SW480 (cell line): ENCODE data around the gene GNAI1.

ENCODE experiments used
- DNase-seq: peaks from one replicate; pipeline ENCODE4 v3.0.0-alpha.2; 2016; ENCODE audit warnings: low spot score

GNAI1 gene

DNA sequence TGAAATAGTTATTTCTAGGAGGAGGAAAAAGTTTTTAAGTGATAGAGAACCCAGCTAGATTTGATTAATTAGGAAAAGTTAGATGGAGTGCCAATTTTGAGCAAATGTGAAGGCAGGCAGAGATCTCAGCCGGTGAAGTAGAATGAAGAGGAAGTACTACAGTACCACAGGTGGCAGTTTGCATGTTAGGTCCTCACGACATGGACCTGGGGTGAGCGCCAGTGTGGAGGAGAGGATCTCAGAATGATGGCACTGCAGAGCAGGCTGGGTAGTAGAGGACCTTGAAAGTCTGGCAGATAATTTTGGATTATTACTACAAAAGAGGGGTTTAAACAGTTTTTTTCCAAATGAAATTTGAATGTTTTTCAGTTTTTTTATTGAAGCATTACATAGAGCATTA lies 81.1 kb downstream of the GNAI1 start:
- DNase-seq, result no peak

DNA sequence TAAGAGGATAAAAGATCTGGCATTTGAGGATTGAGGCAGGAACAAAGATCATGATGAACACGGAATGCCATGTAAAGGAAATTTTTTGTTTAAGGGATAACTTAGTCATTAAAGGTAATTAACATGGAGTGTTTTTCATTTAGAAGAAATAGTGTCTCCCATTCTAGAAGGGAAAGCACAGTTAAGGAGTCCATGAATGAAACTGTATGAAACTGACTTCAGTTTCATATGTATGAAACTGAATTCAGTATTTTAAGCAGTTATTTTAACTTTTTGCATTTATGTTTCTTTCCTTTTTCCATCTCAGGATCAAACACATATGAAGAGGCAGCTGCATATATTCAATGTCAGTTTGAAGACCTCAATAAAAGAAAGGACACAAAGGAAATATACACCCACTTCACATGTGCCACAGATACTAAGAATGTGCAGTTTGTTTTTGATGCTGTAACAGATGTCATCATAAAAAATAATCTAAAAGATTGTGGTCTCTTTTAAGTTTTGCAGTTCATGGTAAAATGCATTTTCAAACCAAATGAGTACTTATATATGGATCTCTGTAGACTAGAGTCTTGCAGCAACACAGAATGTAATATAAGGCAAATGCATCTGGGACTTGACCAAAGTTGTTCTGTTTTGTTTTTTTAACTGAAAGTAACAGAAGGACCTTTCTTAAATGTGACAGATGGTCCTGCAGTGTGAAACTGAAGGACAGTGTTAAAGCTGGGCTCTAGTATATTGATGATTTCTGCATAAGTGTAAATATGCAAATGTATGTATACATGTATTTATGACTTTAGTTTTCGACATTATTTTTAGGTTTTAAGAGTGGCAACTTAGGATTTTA lies 82.6 kb downstream of the GNAI1 start:
- peak; percentile 17 for DNase-seq

DNA sequence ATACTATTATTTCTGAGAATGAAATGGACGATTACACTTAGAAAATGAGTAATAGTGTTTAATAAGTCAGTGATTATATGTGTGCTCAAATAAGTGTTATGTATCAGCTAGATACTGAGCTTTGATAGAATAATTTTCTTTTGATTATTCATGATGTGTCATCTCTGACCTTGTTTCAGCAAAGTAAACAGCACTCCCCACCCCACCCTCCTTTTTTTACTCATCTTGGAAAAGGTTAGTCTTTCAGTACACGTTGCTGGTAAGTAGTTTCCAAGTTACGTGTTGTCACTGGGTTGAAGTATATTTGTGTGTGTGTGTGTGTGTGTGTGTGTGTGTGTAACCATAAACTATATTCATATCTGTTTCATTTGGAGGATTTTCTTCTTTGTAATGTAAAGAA lies 84.1 kb downstream of the GNAI1 start:
- DNase-seq, result peak; percentile 81

DNA sequence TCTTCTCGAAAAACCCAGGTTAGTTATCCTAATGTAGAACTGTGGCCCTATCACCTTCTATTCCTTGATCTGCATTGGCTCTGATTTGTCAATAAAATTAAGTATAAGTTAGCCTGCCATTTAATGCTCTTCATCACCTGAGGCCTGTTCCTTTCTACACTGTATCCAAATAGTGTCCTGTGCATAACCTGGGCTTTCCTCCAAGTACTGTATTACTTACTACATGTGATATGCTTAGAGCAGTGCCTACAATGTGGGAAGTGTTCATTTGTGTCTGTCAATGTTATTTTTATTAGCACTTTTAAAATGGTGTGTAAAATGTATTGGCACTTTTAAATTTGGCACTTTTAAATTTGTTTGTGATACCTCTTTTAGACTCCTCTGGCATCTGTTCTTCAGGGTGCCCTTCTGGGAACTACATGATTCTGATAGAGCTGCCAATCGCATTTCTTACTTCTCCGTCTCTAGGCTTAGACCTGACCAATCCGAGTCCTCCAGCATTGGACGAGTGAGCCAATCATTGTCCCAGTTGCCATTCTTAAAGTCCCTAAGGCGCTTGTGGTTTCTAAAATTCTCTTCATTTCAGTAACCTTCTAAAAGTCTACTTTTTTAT lies 85.5 kb downstream of the GNAI1 start:
- DNase-seq, result no peak

DNA sequence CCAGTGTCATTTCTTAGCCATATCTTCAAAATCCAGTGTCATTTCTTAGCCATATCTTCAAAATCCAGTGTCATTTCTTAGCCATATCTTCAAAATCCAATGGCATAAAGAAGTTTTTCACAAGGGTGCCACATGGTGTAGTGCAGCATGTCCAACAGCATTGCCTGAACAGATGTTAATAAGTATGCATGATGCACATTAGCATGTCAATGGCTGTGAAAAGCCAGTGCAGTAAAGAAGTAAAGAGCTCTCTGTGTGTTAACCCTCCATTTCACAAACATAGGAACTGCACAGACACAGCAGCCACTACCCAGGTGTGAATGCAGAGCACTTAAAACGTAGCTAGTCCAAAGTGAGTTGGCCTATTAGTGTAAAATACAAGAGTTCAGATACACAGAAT lies 89.8 kb downstream of the GNAI1 start:
- DNase-seq, result no peak

DNA sequence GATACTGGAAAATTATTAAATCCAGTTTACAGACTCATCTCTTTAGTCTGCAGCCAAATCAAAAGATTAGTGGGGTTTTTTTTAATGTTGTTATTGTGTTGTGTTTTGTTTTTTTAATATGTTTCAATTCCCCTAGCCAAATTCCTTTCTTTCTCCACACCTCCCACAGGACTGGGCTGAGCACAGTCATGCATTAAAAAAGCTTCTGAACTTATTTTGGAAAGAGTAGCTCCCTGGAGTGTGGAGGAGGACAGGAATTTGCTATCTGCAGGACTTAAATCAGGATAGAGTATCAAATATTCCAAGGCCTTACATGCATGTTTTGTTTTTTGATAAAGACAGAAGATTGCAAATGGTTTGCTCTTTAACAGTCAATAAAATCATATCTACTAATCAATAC lies 90.7 kb downstream of the GNAI1 start:
- DNase-seq, result no peak

DNA sequence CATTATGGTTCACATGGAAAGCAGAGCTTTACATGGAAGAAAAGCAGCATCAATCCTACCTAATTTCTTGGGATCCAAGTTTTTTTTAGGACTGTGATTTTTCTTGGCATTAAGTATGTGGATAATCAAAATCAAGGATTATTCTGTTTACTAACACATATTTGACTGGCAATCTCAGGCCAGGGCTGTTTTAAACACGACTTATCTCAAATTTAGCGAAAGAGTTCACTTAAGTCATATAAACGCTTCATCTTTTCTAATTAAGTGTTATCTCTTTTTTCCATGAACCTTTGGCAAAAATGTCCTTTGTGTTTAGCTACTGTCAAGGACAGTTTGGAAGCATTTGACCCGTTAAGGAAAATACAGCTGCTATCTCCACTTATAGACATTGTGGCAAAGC lies 92.0 kb downstream of the GNAI1 start:
- no peak for DNase-seq

DNA sequence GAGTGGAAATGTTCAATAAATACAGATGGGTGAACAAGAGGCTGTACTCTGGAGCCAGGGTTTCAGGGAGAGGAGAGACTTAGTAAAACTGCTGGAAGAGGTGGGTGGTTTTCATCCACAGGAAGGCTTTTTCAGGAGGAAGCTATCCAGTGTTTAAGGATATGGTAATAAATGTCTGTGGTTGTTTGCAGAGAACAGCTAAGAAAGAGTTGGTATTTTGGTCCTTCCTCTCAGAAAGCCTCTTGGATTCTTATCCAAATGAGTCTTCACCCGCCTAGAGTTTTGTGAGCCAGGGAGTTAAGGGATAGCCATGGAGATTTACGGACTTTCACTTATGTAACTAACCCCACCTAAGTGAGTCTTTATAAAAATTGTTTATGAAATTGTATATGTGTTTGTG lies 95.7 kb downstream of the GNAI1 start:
- DNase-seq, result no peak

DNA sequence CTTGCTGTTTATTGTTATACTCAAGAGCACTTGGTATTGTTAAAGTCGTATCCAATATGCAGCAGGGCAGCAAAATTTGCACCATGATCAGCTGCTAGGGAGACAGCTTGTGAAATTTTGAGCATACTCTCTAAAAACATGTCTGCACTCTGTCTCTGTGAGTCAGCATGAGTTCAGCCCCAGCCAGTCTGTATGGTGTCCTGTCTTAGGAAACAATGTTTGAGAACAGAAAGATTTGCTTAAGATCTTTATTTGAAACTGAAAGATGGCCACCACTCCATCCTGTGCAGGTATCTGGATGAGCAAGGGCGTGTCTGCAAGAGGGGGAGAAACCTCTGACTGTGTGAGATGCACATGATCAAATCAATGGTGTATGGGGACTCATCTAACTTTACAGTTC lies 97.1 kb downstream of the GNAI1 start:
- no peak for DNase-seq

DNA sequence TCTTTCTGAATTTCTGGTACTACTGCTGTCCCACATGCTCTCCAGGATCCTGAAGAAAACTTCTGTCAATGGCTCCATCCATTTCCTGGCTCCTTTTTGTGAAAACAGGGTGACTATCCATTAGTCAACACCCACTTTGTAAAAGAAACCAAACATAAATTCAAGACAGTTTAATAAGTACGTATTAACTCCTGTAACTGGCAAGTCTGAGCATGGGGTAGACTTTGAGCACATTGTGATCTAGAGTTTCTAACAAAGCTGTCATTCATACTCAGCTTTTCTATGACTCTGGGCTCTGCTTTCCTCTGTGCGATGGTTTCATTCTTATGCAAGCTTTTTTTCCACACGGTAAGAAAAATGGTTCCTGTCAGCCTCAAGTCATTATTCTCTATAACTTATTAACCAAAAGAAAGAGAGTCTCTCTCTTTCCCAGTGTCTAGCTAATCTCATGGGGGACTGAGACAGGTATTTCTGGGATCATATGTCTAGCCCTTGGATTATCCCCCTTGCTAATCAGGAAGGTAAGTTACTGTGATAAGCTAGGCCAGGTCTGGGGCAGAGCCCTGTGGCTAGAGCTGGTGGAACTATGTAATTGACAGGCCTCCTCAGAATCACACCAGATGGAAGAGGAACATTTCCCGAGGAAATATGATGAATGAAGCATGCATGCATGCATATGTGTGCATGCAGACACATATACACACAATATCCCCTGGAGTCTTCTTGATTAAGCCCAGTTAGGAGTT lies 98.5 kb downstream of the GNAI1 start:
- no peak for DNase-seq

DNA sequence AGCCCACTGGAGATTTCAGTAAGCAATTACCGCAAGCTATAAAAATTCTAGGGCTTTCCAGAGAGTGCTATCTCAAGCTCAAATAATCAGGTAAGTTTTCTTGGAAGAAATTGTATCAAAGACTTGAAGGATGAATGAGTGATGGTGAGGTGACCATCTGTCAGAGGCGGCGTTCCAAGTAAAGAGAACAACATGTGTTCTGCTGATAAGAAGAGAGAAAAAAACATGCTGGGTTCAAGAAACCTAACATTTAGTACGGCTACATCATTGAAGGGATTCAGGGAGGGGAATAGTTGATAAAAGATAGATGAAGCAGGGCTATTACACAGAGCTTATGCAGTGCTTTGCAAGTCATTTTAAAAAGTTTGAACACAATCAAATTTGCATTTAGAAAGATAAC lies 100.7 kb downstream of the GNAI1 start:
- DNase-seq, result no peak

DNA sequence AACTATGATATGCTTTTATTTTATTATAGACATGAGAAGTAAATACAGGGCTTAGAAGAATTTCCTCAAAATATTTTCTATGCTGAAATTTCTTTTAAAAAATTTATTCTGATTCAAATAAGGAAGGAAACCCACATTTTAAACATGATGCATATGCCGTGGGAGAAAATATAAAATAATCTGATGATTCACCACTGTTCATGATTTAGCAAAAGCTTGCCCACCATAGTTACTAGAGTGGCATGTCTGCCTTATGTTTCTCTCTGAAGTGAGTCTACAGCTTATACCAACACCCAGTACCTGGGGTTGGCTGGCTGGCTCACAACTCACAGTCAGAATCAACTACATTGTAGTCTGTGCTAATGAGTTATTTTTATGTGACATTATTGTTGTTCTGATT lies 102.0 kb downstream of the GNAI1 start:
- DNase-seq, result no peak

DNA sequence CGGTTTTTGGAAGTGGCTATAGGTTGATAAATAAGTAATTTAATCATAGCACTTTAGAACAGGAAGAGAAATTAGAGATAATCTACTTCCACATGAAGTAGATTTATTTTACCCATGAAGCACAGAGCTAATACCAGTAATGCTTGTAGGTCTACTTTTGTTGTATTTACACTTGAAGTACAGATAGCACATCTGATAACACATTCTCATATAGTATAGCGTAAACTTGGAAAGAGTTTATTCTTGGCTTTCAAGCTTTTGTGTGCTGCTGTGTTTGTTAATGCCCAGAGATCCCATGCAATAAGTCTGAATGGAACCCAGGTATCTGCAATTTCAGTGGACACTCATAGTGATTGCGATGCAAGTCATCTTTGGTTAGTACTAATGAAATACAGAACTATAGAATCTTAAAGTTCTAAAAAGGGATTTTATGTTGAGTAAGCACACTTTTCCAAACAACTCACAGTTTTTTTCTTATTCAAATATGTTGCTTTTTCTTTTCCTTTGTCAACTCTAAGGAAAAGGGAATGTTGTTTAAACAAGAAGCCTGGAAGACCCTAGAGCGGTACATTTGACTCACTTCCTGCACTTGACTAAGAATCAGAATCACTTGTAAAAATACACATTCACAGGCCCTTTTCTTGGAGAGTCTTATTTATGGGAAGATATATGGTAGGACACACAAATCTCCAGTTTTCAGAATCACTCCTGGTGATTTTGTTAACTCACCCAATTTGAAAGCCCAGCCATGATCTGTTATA lies 105.8 kb downstream of the GNAI1 start:
- no peak for DNase-seq

DNA sequence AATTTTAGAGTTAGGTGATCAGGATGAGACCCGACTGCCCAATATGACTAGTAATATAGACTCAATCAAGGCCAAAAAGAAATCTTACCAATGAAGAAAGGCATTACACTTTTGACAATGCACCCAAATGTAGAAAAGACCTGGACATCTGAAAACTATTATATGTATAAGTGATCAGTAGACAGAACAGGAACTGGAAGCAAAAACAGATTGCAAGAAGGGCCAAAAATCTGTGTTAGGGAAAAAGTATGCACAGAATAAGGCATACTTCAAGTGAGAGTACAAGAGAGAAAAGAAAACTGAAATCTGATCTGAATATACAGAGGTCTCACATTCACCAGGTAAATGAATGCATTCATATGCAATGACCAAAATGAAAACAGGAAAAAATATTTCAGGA lies 107.0 kb downstream of the GNAI1 start:
- DNase-seq, result no peak

DNA sequence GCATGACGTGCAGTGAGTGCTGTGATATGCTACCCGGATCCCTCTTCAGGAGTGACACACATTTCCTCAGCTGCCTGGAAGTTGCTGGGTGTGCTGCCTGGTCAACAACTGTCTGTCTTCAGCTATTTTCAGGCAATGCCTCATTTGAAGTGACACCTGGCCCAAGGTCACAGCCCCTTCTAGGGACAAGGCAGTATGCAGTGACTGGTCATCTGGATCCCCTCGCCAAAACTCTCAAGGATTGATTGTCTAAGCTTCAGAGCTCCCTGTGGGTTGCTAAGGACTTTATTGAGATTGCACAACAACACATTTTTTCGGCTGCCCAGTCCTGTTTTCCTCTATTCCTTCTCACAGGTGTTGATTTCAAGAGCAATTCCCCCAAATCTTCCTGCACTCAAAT lies 108.8 kb downstream of the GNAI1 start:
- no peak for DNase-seq

DNA sequence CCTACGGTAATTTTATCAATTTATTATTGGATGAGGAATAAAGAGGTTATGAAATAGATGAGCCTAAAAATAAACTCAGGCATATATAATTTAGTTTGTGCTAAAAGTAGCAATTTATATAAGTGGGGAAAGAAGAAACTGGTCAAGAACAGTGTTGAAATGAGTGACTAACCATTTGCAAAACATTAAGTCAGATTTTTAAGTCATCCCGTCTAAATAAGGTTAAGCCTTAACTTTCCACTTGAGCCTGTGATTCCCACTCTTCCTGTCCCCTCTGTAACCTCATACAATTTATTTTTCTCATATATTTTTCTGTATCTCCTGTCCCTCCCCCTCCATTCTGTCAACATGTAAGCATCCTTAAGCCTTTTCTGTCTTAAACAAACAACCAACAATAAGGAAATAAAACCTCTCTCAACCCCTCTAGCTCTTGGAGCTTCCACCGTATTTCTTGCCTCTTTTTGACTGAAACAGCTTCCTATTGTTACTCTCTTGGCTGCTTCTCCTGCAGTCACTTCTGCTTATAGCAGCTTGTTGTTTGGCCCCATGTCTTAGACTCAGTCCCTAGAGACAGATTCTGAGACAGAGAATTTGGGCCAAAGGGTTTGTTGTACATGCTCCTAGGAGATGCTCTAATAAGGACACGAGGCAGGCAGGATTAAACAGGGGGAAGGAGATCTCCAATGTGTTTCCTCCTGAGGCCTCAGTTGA lies 109.7 kb downstream of the GNAI1 start:
- DNase-seq, result no peak

DNA sequence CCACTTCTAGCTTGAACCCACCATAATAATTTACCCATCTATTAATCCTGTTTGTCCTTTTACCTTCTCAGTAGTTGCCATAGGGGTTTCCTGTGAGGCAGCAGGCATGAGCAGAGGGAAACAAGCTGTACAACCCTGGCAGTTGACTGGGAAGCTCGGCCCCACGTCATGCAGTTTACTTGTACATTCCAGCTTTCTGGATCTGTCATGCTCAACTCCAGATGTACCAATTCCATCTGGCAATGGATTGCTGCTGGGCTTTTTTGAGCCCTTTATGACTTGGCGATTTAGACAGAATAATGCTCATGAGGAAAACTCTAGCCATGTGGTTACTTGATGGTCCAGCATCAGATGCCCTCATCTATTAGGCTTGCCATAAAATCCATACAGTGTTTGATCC lies 112.5 kb downstream of the GNAI1 start:
- no peak for DNase-seq

DNA sequence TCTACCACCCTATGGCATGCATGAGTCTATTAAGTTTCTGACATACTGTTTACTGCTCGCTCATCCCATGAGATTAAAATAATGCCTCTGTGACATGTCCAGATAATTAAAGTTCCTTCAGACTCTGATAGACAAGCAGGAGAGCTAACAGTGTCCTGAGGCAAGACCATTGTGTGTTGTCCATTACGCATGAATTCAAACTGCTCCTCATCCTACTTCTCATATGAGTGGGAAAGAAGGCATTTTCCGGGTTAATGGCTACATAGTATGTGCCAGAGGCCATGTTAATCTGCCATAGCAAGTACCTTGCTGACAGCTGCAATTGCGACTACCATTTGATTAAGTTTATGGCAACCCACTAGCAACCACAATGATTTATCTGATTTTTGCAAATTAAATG lies 113.3 kb downstream of the GNAI1 start:
- DNase-seq, result no peak

DNA sequence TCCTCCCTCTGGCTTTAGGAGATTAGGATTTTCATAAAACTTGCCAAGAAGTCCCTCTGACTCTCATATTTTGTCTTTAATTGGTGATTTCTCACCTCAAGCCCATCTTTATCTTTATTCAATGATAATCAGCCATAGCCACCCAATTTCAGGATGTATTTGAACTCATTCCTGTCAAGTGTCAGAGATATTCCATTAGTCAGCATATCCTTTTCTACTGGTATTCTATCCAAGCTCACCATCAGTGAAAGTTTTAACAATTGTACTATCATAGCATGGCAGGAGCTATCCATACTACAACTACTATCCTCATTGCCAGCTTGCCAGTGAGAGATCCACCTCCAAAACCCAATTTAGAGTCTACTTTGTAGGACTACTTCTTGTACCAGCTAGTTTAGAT lies 114.6 kb downstream of the GNAI1 start:
- no peak for DNase-seq

DNA sequence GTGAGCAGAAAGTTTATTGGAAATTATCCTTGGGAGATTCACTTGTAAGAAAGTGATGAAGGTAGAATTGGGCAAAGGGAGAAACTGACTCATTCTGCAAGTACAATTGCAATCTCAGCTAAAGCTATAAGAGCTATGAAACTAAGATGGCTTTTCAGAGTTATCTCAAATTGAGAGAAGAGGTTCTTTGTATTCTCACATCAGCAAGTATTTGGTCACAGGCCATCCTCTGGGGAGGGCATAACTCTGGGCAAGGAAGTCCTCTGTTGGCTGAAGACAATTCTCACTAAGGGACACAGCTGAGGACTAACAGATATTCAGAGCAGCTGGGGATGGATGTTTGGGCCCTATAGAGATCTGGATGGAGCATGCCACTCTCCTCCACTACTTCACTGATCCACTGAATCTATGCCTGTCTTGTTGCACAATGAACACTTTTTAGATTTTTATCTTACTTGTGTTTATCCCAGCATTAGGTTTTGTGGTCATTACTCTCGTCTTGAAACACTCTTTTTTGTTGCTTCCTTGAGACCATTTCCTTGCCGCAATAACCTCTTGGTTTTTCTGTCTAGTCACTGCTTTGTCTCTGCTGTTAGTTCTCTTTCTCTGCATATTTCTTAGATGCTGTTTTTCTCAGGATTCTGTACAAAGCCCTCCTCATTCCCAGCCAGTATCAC lies 115.1 kb downstream of the GNAI1 start:
- DNase-seq, result no peak

DNA sequence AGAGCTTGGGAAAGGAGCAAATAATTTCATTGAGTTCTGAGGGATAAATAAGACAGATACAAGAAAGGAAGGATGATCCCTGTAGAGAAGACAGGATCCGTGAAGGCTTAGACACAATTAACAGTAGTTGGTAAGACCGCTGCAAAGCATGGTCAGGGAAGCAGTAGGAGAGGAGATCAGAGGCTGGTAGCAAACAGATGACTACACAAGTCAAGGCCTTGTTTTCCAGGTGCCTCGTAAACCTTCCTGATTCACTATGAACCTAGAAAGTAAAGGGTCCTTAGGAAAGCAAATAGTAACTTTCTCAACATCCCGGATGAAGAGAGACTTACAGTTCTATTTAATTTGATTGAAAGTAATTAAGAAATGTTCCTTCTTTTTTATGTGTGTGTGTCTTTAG lies 118.6 kb downstream of the GNAI1 start:
- no peak for DNase-seq
